SH-SY5Y (cell line): ENCODE results near the gene PSMB7.

ENCODE experiments used
- GATA2 ChIP-seq: IDR thresholded peaks from 2 replicates; pipeline ENCODE4 v1.6.1; 2011; ENCODE audit warnings: mild to moderate bottlenecking, low read depth, low read length
- GATA3 ChIP-seq: IDR thresholded peaks from 2 replicates; pipeline ENCODE4 v1.6.1; 2011; ENCODE audit warnings: low read depth, mild to moderate bottlenecking, low read length, moderate library complexity

GRCh38 chr9:124370896-124371582 is 44.2 kb downstream of the PSMB7 start:
- TF ChIP-seq GATA2 (no peak), GATA3 (no peak)
